ENCODE data around the gene CLCA2.

DNA sequence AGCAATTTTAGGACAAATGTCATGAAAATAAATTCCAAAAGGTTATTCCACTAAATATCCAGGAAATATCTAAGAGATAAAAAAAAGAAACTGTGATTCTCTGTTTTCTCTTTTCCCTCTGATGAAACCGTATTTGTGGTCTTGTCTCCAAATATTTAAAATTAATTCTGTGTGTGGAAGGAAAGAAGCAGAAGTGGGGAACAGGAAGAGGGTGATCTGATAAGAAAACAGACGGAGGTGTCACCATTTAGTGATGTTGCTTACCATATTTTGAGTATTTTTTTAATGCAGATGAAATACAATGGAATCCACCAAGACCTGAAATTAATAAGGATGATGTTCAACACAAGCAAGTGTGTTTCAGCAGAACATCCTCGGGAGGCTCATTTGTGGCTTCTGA is 74.3 kb downstream of the CLCA2 start:
- TF ChIP-seq, protein P1, sequence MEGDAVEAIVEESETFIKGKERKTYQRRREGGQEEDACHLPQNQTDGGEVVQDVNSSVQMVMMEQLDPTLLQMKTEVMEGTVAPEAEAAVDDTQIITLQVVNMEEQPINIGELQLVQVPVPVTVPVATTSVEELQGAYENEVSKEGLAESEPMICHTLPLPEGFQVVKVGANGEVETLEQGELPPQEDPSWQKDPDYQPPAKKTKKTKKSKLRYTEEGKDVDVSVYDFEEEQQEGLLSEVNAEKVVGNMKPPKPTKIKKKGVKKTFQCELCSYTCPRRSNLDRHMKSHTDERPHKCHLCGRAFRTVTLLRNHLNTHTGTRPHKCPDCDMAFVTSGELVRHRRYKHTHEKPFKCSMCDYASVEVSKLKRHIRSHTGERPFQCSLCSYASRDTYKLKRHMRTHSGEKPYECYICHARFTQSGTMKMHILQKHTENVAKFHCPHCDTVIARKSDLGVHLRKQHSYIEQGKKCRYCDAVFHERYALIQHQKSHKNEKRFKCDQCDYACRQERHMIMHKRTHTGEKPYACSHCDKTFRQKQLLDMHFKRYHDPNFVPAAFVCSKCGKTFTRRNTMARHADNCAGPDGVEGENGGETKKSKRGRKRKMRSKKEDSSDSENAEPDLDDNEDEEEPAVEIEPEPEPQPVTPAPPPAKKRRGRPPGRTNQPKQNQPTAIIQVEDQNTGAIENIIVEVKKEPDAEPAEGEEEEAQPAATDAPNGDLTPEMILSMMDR (IDR thresholded peaks at IDR 0.05; ENCODE audit: extremely low read depth in 1 of 2, insufficient read depth in 1 of 2, low read depth in 1 of 2, low read length in 2 of 2), result no peak
- TF ChIP-seq POLR2A (IDR thresholded peaks at IDR 0.05; ENCODE audit: low read depth, low read length) (no peak), EZH2 (IDR thresholded peaks at IDR 0.05; ENCODE audit: borderline replicate concordance, low read depth, low read length, severe bottlenecking) (no peak), POLR2AphosphoS5 (IDR thresholded peaks at IDR 0.05; ENCODE audit: insufficient read depth, low read depth, low read length) (no peak), JUN (IDR thresholded peaks at IDR 0.05; ENCODE audit: borderline replicate concordance, insufficient read depth, insufficient read length, low read depth) (no peak), MYC (IDR thresholded peaks at IDR 0.05; ENCODE audit: low read depth, low read length) (no peak), GATA2 (IDR thresholded peaks at IDR 0.05; ENCODE audit: insufficient read depth, insufficient read length, low read depth, low read length) (no peak)
- TF ChIP-seq, protein P2, sequence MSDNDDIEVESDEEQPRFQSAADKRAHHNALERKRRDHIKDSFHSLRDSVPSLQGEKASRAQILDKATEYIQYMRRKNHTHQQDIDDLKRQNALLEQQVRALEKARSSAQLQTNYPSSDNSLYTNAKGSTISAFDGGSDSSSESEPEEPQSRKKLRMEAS (IDR thresholded peaks at IDR 0.05; ENCODE audit: insufficient read depth, insufficient read length), result no peak
